PC-3 (cell line): ENCODE results near the gene TP53RK.

Source experiments
- CTCF ChIP-seq: fragments of 300-600 bp; sonication (generic); conservative IDR thresholded peaks from 2 replicates; pipeline ENCODE4 v1.5.1; 2017; ENCODE audit warnings: antibody characterized with exemption, low read depth, mild to moderate bottlenecking, low read length
- EZH2 ChIP-seq: fragments of 300-600 bp; sonication (generic); IDR thresholded peaks from one replicate; pipeline ENCODE4 v1.6.1; 2017; ENCODE audit warnings: antibody characterized with exemption, mild to moderate bottlenecking, low read length; ENCODE audit not compliant: unreplicated experiment
- EZH2phosphoT487 ChIP-seq: fragments of 300-600 bp; sonication (generic); IDR thresholded peaks from 2 replicates; pipeline ENCODE4 v1.6.1; 2018; ENCODE audit warnings: mild to moderate bottlenecking, antibody characterized with exemption, low read length, borderline replicate concordance

- TF ChIP-seq CTCF, result no peak
- TF ChIP-seq EZH2, result no peak
- no peak for TF ChIP-seq EZH2phosphoT487
Measured at GRCh38 chr20:46696791-46697279, 7.6 kb upstream of the TP53RK start.
